ENCODE measurements around the gene SLC25A45.

SLC25A45 gene

GRCh38 chr11:65404638-65405339 lies 22.3 kb upstream of the SLC25A45 start:
- DNase-seq (ENCODE audit: low read depth in 1 of 2, low spot score in 1 of 2): no peak

- DNase-seq (ENCODE audit: low read depth in 1 of 2, low spot score in 1 of 2): no peak
These were observed 21.8 kb upstream of the SLC25A45 start for GRCh38 chr11:65404210-65404609.

GRCh38 chr11:65403607-65404121 lies 21.2 kb upstream of the SLC25A45 start:
- DNase-seq (ENCODE audit: low read depth in 1 of 2, low spot score in 1 of 2): no peak

DNA sequence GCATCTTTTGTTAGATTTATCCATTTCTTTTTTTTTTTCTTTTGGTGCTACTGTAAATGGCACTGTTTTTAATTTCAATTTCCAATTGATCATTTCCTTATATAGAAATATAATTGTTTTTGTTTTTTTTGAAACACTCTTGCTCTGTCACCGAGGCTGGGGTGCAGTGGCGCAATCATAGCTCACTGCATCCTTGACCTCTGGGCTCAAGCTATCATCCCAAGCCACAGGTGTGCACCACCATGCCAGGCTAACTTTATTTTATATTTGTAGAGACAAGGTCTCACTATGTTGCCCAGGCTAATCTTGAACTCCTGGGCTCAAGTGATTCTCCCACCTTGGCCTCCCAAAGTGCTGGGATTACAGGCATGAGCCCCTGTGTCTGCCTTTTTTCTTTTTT lies 20.3 kb upstream of the SLC25A45 start:
- DNase-seq (ENCODE audit: low read depth in 1 of 2, low spot score in 1 of 2): no peak

DNA sequence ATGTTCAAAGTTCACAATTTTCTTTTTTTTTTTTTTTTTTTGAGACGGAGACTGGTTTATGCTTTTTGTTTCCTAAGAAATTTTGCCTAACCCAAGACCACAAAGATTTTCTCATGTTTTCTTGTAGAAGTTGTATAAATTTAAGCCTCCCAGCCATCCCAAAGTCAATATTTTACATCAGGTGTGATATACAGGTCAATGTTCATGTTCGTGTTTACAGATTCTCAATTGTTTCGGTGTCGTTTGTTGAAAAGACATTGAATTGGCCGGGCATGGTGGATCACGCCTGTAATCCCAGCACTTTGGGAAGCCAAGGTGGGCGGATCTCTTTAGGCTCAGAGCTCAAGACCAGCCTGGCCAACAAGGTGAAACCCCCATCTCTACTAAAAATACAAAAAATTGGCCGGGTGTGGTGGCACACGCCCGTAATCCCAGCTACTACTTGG lies 19.4 kb upstream of the SLC25A45 start:
- no peak for DNase-seq (ENCODE audit: low read depth in 1 of 2, low spot score in 1 of 2)

DNA sequence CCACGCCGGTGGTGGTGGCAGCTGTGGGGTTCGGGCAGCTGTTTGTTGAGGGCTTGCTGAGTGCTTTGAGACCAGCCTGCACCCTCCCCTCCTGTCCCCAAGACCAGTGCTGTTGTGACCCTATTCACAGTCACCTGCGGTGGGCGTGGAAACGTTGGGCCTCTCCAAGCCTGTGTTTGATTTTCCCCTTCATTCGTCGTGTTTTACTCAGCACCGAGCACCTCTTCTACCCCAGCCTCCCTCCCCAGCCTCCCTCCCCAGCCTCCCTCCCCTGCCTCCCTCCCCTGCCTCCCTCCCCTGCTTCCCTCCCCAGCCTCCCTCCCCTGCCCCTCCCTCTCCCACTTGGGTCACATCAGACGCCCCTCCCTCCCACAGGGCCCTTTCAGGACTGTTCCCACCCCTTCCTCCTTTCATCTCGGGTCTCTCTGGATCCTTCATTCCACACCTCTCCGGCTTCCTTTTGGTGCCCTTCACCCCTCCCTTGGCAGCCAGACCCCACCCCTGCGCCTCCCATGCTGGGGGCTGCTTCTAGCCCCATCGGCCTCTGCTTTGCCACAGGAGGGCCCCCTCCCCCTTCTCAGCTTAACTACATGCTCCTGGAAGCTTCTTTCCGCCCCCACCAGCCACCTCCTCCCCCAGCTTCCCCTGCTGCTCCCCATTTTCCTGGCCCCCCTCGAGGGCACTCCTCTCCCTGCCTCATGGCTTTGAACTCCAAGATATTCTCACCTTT lies 18.8 kb upstream of the SLC25A45 start:
- DNase-seq (ENCODE audit: low read depth in 1 of 2, low spot score in 1 of 2): no peak

DNA sequence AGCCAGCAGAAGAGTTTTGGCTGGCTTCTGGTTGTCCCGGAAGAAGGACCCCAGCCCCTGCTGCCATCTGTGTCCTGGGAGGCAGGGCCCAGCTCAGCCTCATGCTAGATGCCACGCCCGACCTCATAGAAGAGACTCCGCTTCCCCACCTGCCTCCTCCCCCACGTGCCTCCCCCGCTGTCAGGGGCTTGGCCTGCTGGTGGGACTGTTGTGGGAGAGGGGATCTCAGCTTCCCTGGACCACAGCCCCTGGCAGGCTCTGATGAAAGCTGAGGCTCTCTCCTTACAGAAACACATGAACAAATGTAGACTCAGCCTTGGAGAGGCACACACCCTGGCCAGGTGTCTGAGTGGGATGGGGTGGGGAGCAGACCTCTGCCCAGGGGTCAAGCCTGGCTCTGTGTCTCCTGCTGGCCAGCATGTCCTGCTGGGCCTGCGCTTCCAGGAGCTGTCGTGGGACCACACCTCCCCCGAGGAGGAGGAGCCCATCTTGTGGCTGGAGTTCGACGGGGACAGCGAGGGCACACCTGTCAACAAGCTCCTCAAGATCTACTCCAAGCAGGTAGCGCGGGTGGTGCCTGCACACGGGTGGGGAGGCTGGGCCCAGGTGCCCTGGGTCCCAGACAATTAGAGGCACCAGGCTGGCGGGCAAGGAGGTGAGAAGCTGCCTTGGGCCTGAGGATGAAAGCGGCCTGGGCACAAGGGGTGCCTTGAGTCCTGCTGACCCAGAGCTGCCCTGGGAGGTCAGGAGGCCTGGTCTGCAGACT lies 18.0 kb upstream of the SLC25A45 start:
- DNase-seq (ENCODE audit: low read depth in 1 of 2, low spot score in 1 of 2): no peak

- DNase-seq (ENCODE audit: low read depth in 1 of 2, low spot score in 1 of 2): no peak
These were observed 17.4 kb upstream of the SLC25A45 start for GRCh38 chr11:65399845-65400244.

- no peak for DNase-seq (ENCODE audit: low read depth in 1 of 2, low spot score in 1 of 2)
These were observed 16.8 kb upstream of the SLC25A45 start for GRCh38 chr11:65399249-65399648.

DNA sequence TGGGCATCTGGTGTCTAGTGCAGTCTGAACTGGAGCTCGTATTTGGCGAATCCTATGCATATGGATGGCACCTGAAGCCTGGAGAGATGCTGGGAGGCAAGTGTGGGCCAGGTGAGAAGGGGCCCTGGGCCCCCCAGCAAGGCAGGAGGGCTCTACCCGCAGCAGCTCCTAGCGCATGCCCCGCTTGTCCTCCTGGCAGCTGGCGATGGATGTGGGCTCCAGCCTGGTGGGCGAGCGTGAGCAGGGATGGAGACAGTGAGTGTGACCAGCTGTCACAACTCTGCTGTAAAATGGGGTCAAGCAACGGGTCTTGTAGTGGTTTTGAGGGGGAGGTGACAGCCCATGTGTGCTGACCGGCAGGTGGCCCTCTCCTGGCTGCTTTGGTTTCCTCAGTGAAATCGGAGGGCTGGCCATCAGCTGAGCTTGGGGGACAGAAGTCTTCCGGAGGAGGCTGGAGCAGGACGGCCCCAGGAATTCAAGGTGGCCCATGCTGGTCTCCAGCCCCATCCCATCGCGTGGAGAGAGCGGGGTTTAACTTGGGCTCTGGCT lies 16.0 kb upstream of the SLC25A45 start:
- DNase-seq (ENCODE audit: low read depth in 1 of 2, low spot score in 1 of 2): no peak

DNA sequence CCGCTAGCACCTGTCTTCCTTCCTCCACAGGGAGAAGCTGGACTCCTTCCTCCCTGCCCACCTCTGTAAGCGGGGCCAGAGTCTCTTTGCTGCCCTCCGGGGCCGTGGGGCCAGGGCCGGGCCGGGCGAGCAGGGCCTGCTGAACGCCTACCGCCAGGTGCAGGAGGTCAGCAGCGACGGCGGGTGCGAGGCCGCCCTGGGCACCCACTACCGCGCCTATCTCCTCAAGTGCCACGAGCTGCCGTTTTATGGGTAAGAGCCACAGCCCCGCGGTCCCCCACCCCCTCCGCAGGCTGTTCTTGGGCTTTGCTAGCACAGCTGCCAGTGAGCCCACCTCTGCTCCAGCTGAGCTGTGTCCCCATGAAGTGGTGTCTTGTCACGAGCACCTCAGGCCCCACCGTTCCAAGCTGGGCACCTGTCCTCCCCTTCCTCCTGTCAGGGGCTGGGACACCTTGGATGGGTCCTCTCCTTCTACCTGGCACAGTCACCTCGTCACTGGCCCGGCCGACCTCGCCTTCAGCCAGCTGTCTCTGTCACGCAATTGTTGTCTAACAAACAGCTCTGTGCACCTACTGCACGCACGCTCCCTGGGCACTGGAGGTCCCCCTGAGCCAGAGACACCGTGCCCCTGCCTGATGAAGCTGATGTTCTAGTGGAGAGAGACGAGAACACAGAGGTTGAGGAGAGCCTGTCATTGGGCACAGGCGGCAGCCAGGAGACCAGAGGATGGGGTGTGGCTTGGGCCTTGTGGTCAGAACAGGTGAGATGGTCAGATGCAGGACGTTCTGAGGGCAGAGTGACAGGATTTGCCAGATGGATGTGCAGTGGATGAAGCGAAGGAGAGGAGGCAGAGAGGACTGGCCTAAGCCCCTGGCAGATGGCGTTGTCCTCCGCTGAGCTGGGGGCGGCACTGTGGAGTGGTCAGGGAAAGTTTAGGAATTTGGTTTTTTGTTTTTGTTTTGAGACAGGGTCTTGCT lies 14.6 kb upstream of the SLC25A45 start:
- DNase-seq (ENCODE audit: low read depth in 1 of 2, low spot score in 1 of 2): no peak

DNA sequence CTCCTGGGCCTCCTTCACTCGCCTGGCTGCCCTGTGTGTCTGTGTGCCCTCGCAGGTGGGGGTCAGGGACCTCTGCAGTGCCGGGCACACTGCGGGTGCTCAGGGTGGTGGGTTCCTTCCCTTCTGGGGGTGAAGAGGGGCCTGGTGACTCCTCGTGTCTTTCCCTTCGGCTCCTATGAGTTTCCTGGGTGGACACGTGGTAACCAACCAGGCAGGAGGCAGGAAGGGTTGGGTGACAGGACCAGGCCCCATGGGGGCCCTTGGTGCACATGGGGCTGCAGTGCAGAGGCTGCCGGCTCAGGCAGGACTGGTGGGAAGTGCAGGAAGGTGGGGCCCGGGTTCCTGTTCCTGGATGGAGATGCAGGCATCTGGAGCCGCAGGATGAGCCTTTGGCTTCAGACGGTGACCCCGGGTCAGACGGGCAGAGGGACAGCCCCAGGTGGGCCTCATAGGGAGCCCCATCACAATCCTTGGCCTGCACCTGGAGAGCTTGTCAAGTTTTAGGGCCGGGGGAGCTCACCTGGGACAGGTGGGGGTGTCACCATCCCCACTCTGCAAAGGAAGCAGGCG lies 13.6 kb upstream of the SLC25A45 start:
- no peak for DNase-seq (ENCODE audit: low read depth in 1 of 2, low spot score in 1 of 2)

- DNase-seq (ENCODE audit: low read depth in 1 of 2, low spot score in 1 of 2): no peak
These were observed 11.7 kb upstream of the SLC25A45 start for GRCh38 chr11:65394125-65394536.

DNA sequence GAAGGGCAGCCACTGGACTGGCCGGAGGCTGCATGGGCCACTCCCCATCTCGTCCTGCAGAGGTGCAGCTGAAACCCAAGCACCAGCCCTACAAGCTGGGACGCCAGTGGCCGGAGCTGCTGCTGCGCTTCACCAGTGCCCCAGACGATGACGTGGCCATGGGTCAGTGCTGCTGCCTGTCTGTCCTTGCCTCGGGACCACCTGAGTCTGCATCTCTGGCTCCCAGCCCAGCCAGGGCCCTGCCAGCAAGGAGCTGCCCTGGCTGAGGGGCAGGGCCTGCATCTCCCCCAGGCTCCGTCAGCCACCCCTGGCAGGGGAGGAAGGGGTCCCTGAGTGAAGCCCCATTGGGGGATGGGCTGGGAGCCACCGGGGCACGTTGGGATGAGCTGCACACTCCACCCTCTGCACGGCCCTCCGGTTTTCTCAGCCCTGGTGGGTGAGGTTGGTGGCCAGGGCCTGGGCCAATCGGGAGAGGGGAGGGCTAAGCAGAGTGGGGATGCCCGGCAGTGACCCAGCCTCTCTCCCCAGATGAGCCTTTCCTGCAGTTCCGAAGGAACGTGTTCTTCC lies 11.2 kb upstream of the SLC25A45 start:
- no peak for DNase-seq (ENCODE audit: low read depth in 1 of 2, low spot score in 1 of 2)

- DNase-seq (ENCODE audit: low read depth in 1 of 2, low spot score in 1 of 2): no peak
These were observed 10.5 kb upstream of the SLC25A45 start for GRCh38 chr11:65392899-65393298.

DNA sequence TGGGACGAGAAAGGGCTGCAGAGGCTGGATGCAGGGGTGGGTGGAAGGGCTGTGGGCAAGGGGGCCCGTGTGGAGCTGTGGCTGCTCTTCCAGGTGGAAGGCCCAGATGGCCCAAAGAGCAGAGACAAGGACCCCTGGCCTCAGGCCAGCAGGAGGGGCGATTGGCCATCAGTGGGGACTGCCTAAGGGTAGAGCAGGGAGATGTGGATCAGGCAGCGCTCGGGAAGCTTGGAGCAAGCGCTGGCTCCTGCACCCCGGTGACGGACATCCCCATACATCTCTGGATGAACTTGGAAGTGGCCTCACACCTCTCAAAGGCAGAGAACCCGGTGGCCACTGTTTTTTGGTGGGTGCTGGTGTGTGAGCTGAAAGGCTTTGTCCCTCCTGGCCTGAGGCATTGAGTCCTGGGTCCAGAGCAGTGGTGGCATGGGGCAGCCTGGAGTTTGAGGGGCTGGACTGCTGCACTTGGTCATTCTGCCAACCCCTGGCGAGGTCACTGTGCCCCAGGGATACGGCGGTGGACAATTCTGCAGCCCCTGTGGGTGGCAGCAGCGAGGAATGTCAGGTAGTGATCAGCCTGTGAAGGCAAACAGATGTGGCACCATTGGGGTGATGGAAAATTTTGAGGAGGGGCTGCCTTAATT lies 9.9 kb upstream of the SLC25A45 start:
- DNase-seq (ENCODE audit: low read depth in 1 of 2, low spot score in 1 of 2): no peak

DNA sequence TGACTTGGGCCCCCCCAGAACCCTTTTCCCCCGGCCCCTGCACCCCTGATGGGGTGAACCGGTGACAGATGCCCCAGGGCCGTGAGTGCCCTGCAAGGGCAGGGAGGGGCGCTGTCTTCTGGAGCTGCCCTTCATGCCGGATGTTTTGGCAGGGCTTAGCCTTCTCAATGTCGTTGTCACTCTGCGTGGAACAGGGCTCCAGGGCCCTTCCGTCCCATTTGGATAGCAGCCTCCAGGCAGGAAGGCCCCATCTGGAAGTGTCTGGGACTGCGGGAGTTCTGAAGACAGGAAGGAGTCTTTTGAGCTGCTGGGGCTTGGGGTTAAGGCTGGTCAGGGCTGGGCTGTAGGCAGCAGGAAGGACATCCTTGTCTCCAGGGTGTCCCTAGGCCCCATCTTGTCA lies 8.6 kb upstream of the SLC25A45 start:
- DNase-seq (ENCODE audit: low read depth in 1 of 2, low spot score in 1 of 2): no peak

- DNase-seq (ENCODE audit: low read depth in 1 of 2, low spot score in 1 of 2): no peak
These were observed 7.9 kb upstream of the SLC25A45 start for GRCh38 chr11:65390099-65390941.
